HepG2 (cell line): ENCODE data around the gene CRMP1. TPM values are rescaled to one million over a fixed set of nuclear protein-coding genes. Genes with fewer than 3 reads are reported as not detected.

Experiments used
- ATAC-seq: fragments of 200-7000 bp; cut with Tn5 transposase; 3 replicates; pipeline ENCODE4 v1.9.1; 2020; ENCODE audit warnings: mild to moderate bottlenecking, moderate library complexity
- BruUV-seq: library from RNA; stranded (reverse); fragments of 400-500 nt; replicated peaks from 2 replicates; lab custom pipeline; 2021; lab: Mats Ljungman, UMichigan
- CTCF ChIA-PET: fragments of 300-600 bp; formaldehyde crosslinking; extraction: SDS; loops from one replicate; lab custom pipeline; 2021; ENCODE audit warnings: low total read pairs, inconsistent platforms, low intra/inter-chr PET ratio; lab: Yijun Ruan, JAX
- POLR2A ChIA-PET: fragments of 350-600 bp; sonication (Branson Sonifier 250); formaldehyde crosslinking; loops from one replicate; lab custom pipeline; 2020; ENCODE audit warnings: antibody characterized with exemption, inconsistent platforms; lab: Yijun Ruan, JAX
- DNase-seq: peaks from one replicate; pipeline ENCODE4 v3.0.0-alpha.2; 2015; ENCODE audit warnings: low spot score
- FAIRE-seq: peaks from 3 replicates; lab custom pipeline; 2011; peaks lifted over from hg19 to GRCh38; lab: Jason Lieb, UNC
- H2AFZ ChIP-seq: one replicate; pipeline ENCODE4 v1.6.1; 2011; ENCODE audit warnings: low read length, inconsistent platforms
- H3K27ac ChIP-seq: fragments of 300-600 bp; 3 replicates; pipeline ENCODE4 v1.8.0; 2011; ENCODE audit warnings: mixed run types, mild to moderate bottlenecking, mixed read lengths, low read length, inconsistent platforms; ENCODE audit not compliant: insufficient read depth; ENCODE audit errors: extremely low read length
- H3K27me3 ChIP-seq, 2 experiments: fragments of 200-600 bp in 1 of 2; 2 replicates in 1 of 2; 3 replicates in 1 of 2; pipeline versions ENCODE4 v1.6.0 to v1.8.0; 2011; ENCODE audit warnings: low read length in 2 of 2, mild to moderate bottlenecking in 2 of 2, moderate library complexity in 2 of 2, inconsistent platforms in 1 of 2; ENCODE audit not compliant: insufficient read depth in 2 of 2, control insufficient read depth in 1 of 2
- H3K36me3 ChIP-seq, 2 experiments: fragments of 200-600 bp in 1 of 2; replicated peaks in 1 of 2; 2 replicates in 1 of 2; 3 replicates in 1 of 2; pipeline versions ENCODE4 v1.5.1 to v1.8.0; 2011; ENCODE audit warnings: low read length in 2 of 2, inconsistent platforms in 1 of 2; ENCODE audit not compliant: insufficient read depth in 2 of 2, control insufficient read depth in 1 of 2
- H3K4me1 ChIP-seq: 2 replicates; pipeline ENCODE4 v1.5.1; 2012; ENCODE audit warnings: low read length, inconsistent platforms; ENCODE audit not compliant: insufficient read depth
- H3K4me2 ChIP-seq: 2 replicates; pipeline ENCODE4 v1.6.0; 2011; ENCODE audit warnings: low read depth, low read length, inconsistent platforms
- H3K4me3 ChIP-seq, 3 experiments: fragments of 200-600 bp in 1 of 3; sonication (generic), shearing (Covaris generic) in 1 of 3; replicated peaks in 1 of 3; 2 replicates each; pipeline ENCODE4 v1.5.1; 2011 to 2016; ENCODE audit warnings: low read length in 3 of 3, inconsistent platforms in 2 of 3, low read depth in 2 of 3, mild to moderate bottlenecking in 2 of 3, control low read depth in 1 of 3, mixed read lengths in 1 of 3; ENCODE audit not compliant: insufficient read depth in 1 of 3
- H3K79me2 ChIP-seq: one replicate; pipeline ENCODE4 v1.6.1; 2011; ENCODE audit warnings: low read length, inconsistent platforms; ENCODE audit not compliant: insufficient read depth
- H3K9ac ChIP-seq: 2 replicates; pipeline ENCODE4 v1.6.0; 2011; ENCODE audit warnings: mild to moderate bottlenecking, low read depth, low read length, inconsistent platforms; ENCODE audit not compliant: insufficient read depth
- H3K9me3 ChIP-seq: 2 replicates; pipeline ENCODE4 v1.5.1; 2012; ENCODE audit warnings: mild to moderate bottlenecking, low read length
- H4K20me1 ChIP-seq: 2 replicates; pipeline ENCODE4 v1.6.0; 2011; ENCODE audit warnings: inconsistent platforms, mild to moderate bottlenecking, low read length, moderate library complexity; ENCODE audit not compliant: insufficient read depth
- CCAR2 ChIP-seq: fragments of 200-400 bp; formaldehyde crosslinking; optimal IDR thresholded peaks from 2 replicates; pipeline ENCODE3; 2018; ENCODE audit warnings: low read depth, mild to moderate bottlenecking, low read length, moderate library complexity
- JARID2 ChIP-seq: sonication (generic); formaldehyde crosslinking; IDR thresholded peaks from 2 replicates; pipeline ENCODE4 v1.8.1; 2023; ENCODE audit warnings: missing genetic modification reagents, inconsistent platforms; ENCODE audit not compliant: insufficient replicate concordance
- NFIC ChIP-seq: IDR thresholded peaks from 2 replicates; pipeline ENCODE4 v1.6.1; 2012; ENCODE audit warnings: mild to moderate bottlenecking, low read length, inconsistent platforms
- POLR2AphosphoS2 ChIP-seq: IDR thresholded peaks from 2 replicates; pipeline ENCODE4 v1.6.1; 2011; ENCODE audit warnings: low read depth, low read length, improper control_type of control experiment
- ZBTB43 ChIP-seq: sonication (generic); formaldehyde crosslinking; conservative IDR thresholded peaks from 2 replicates; pipeline ENCODE4 v1.4.0; 2020; ENCODE audit warnings: missing genetic modification reagents
- ZNF256 ChIP-seq: sonication (generic); formaldehyde crosslinking; conservative IDR thresholded peaks from 2 replicates; pipeline ENCODE4 v1.4.0; 2020; ENCODE audit warnings: missing genetic modification reagents
- ZNF441 ChIP-seq: sonication (generic); formaldehyde crosslinking; IDR thresholded peaks from 2 replicates; pipeline ENCODE4 v1.7.0; 2021; ENCODE audit warnings: missing genetic modification reagents, borderline replicate concordance
- ZNF792 ChIP-seq: IDR thresholded peaks from 2 replicates; pipeline ENCODE4 v1.6.1; 2016
- WGBS: methylation state at CpG from one replicate; pipeline ENCODE4 v1.1.6; 2017; ENCODE audit warnings: low lambda C conversion rate; 5-methylcytosine and 5-hydroxymethylcytosine counted together
- in situ Hi-C: cut with HindIII; loops from 2 replicates; pipeline ENCODE4 v1.10.0; 2017; ENCODE audit warnings: low pct_unique_long_range_greater_than_20kb; ENCODE audit not compliant: extremely low pct_ligation_motif_present
- intact Hi-C: fragments of 100-400 bp; cut with micrococcal nuclease; formaldehyde crosslinking; loops from one replicate; pipeline ENCODE4 v1.10.0; 2022; ENCODE audit not compliant: unreplicated experiment
- polyA plus RNA-seq, 8 experiments: library from polyadenylated mRNA; depleted of rRNA in 3 of 8; stranded (reverse) in 7 of 8; unstranded in 1 of 8; fragments of >200 nt; fragmentation: Illumina TruSeq in 4 of 8; extraction: Trizol in 4 of 8; gene quantifications; 2 replicates each; pipeline versions ENCODE4 v1.2.1 to v1.2.3, GENCODE V29; 2011 to 2016; ENCODE audit warnings: low read depth in 4 of 8, missing spikeins in 1 of 8, mixed read lengths in 1 of 8; ENCODE audit not compliant: insufficient read depth in 1 of 8
- total RNA-seq, 5 experiments: library from RNA; depleted of rRNA; stranded (reverse); fragments of >200 nt; fragmentation: Illumina TruSeq; extraction: Trizol; gene quantifications; 2 replicates each; pipeline ENCODE4 v1.2.3, GENCODE V29; 2016; ENCODE audit warnings: low read depth in 1 of 5

CRMP1 gene
- total and polyA plus RNA-seq, 2 of the 13 experiments (the other 11 are each of a cell fraction or from before 2014, with no cell fraction given), result not detected

DNA sequence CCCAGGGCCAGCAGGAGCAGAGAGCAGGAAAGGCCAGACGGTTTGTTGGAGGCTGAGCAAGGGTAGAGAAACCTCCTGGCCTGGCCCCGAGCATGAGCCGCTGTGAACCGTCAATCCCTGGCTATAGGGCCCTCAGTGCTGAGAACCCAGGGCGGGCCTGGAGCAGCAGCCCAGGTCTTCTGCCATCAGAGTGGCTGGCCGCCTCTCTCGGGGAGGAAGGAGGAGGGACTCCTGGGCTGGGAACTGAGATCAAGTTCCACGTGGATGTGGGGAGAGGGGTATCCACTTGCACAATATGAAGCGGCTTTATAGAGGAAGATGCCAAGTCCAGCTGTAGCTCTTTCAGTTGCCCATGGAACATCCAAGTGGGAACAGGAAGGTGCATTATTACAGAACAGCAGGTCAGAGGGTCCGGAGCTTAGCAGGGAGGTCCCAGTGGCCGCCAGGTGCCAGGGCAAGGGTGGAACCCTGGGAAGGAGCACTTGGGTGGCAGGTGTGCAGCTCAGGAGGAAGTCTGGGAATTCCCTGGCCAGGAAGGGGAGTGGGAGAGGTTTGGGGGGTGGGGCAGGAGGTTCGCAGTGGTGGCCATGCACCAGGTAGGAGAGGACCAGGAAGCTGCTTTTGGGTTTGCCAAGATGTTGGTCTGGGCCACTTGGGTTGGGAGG, 31.7 kb upstream of the CRMP1 start:
- in situ Hi-C loops (no loop called here), intact Hi-C loops (no loop called here)
- POLR2A ChIA-PET, result no interaction called here
- no peak overlapping the region for H3K9ac ChIP-seq
- no peak overlapping the region for H3K27ac ChIP-seq
- DNase-seq (no peak), ATAC-seq (no peak), FAIRE-seq (no peak)
- H3K27me3 ChIP-seq, result peaks cover 4 to 28% of the 10 kb centered on the region in 2 experiments; a peak in 3 of 5 replicates
- H2AFZ ChIP-seq, result no peak overlapping the region
- H4K20me1 ChIP-seq, result no peaks in the 10 kb centered on the region
- H3K79me2 ChIP-seq, result no peaks in the 10 kb centered on the region
- WGBS, result 3% methylated on average over 8 of the region's 12 CpGs
- H3K4me2 ChIP-seq, result no peak overlapping the region
- no peak overlapping the region for H3K4me3 ChIP-seq
- CTCF ChIA-PET, result no interaction called here
- H3K4me1 ChIP-seq, result no peaks in the 10 kb centered on the region
- no peak for TF ChIP-seq ZNF441 (CRISPR knock-in tag)
- no peaks in the 10 kb centered on the region for H3K36me3 ChIP-seq
- H3K9me3 ChIP-seq, result no peaks in the 10 kb centered on the region
- no TSS peak for BruUV-seq

DNA sequence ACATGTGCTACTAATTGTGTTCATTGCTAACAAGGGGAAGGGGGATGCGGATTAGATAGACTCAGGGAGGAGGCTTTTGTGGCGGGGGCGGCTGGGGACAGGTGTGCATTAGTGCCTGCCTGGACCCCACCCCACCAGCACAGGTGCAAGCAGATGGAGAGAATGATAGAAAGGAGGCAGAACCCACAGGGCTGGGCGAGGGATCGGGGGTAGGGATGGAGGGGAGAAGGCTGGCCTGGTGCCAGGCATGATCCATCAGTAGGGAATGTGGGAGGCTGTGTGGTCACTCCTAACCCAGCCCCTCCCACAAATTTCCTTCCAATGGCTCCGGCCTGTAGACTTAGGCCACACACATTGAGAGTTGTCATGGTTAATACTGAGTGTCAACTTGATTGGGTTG, 30.5 kb upstream of the CRMP1 start:
- ATAC-seq (no peak), DNase-seq (no peak), FAIRE-seq (no peak)
- TF ChIP-seq POLR2AphosphoS2, result no peak
- no peak for TF ChIP-seq JARID2 (CRISPR knock-in tag)
- TF ChIP-seq ZBTB43 (CRISPR knock-in tag), result no peak
- TF ChIP-seq ZNF792, result no peak
- TF ChIP-seq ZNF256 (CRISPR knock-in tag), result no peak
- no peak for TF ChIP-seq NFIC
- no peak for TF ChIP-seq CCAR2
- no peaks in the 10 kb centered on the region for H3K36me3 ChIP-seq
- in situ Hi-C loops, result no loop called here
- H3K27ac ChIP-seq, result no peak overlapping the region
- CTCF ChIA-PET, result no interaction called here
- H3K4me3 ChIP-seq, result no peak overlapping the region
- H4K20me1 ChIP-seq, result no peaks in the 10 kb centered on the region
- intact Hi-C loops, result no loop called here
- H3K27me3 ChIP-seq, result peaks cover 3 to 22% of the 10 kb centered on the region in 2 experiments; a peak in 3 of 5 replicates
- no peak overlapping the region for H3K9ac ChIP-seq
- H3K4me2 ChIP-seq, result no peak overlapping the region
- H3K9me3 ChIP-seq, result no peaks in the 10 kb centered on the region
- BruUV-seq, result no TSS peak
- POLR2A ChIA-PET, result no interaction called here
- no peaks in the 10 kb centered on the region for H3K4me1 ChIP-seq
- H2AFZ ChIP-seq, result no peak overlapping the region
- H3K79me2 ChIP-seq, result no peaks in the 10 kb centered on the region
- 25% methylated on average over 6 of the region's 6 CpGs for WGBS
